HL-60 (cell line): ENCODE data around the gene RFLNA.

Experiments used
- POLR2AphosphoS5 ChIP-seq: IDR thresholded peaks from 2 replicates; pipeline ENCODE4 v1.6.1; 2012; ENCODE audit warnings: low read depth
- SPI1 ChIP-seq: IDR thresholded peaks from 2 replicates; pipeline ENCODE4 v1.6.1; 2012; ENCODE audit warnings: low read depth, mild to moderate bottlenecking, borderline replicate concordance
- TF ChIP-seq, protein P1 (sequence below): IDR thresholded peaks from one replicate; pipeline ENCODE4 v1.5.1; 2011; ENCODE audit warnings: low read length, control low read depth, inconsistent platforms; ENCODE audit not compliant: insufficient read depth

DNA sequence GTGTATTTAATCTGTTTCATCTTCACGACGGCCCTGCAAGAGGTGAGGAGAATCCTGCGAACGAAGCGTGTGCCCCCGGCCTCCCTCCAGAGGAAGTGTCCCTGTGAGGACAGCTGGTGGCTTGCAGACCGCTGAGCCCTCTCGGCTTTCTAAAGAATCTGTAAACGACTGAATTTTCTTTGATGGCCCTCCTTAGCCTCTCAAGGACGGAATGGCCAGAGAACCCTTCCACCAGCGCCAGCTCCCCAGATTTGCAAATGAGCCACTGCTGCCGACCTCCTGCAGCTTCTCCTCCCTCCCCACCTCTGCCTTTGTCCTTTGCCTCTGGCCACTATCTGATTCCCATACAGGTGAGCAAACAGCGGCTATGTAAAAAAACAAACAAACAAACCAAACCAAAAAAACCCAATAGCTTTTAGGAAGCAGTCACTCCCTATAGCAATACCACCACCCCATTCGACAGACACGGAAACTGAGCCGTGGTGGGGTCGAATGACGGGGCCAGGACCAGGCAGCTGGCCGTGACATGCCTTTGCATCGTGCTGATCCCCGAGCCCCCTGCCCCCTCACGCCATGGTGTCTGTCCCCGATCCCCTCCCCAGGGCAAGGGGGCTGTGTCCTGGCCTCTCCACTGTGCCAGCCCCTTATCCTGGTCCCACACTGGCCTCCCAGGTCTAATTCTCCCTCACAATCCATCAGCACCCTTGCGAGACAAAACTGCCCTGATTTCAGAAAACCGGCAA lies 23.6 kb downstream of the RFLNA start:
- TF ChIP-seq, protein P1, sequence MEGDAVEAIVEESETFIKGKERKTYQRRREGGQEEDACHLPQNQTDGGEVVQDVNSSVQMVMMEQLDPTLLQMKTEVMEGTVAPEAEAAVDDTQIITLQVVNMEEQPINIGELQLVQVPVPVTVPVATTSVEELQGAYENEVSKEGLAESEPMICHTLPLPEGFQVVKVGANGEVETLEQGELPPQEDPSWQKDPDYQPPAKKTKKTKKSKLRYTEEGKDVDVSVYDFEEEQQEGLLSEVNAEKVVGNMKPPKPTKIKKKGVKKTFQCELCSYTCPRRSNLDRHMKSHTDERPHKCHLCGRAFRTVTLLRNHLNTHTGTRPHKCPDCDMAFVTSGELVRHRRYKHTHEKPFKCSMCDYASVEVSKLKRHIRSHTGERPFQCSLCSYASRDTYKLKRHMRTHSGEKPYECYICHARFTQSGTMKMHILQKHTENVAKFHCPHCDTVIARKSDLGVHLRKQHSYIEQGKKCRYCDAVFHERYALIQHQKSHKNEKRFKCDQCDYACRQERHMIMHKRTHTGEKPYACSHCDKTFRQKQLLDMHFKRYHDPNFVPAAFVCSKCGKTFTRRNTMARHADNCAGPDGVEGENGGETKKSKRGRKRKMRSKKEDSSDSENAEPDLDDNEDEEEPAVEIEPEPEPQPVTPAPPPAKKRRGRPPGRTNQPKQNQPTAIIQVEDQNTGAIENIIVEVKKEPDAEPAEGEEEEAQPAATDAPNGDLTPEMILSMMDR, result no peak
- TF ChIP-seq POLR2AphosphoS5 (no peak), SPI1 (no peak)
